Thoracic aorta (tissue), 2 donors: ENCODE measurements around the gene COL12A1. TPM values are rescaled to one million over a fixed set of nuclear protein-coding genes. Genes with fewer than 3 reads are reported as not detected.

ENCODE experiments used
- ATAC-seq: fragments of 150-250 bp; one replicate; pipeline ENCODE4 v1.8.0; 2017; ENCODE audit warnings: low read depth; ENCODE audit not compliant: insufficient number of reproducible peaks, low FRiP score
- DNase-seq: peaks from one replicate; pipeline ENCODE4 v3.0.0-alpha.2; 2020; ENCODE audit warnings: low spot score
- H3K27ac ChIP-seq, 2 donors: fragments of 200-600 bp; sonication (generic); 1 replicate in 1 of 2; 2 replicates in 1 of 2; pipeline ENCODE4 v1.5.1; 2016; ENCODE audit warnings: mild to moderate bottlenecking in 2 of 2, moderate library complexity in 2 of 2
- H3K27me3 ChIP-seq: fragments of 200-600 bp; sonication (generic); replicated peaks from 2 replicates; pipeline ENCODE4 v1.6.0; 2016; ENCODE audit warnings: mild to moderate bottlenecking; ENCODE audit not compliant: insufficient read depth
- H3K36me3 ChIP-seq: fragments of 200-600 bp; sonication (generic); one replicate; pipeline ENCODE4 v1.5.1; 2016
- H3K4me1 ChIP-seq, 2 donors: fragments of 200-600 bp; sonication (generic); 1 replicate in 1 of 2; 2 replicates in 1 of 2; pipeline versions ENCODE4 v1.5.1 to v1.6.0; 2016; ENCODE audit warnings: low read depth in 2 of 2, mild to moderate bottlenecking in 1 of 2; ENCODE audit not compliant: control insufficient read depth in 1 of 2
- H3K4me3 ChIP-seq: fragments of 200-600 bp; sonication (generic); 2 replicates; pipeline ENCODE4 v1.5.1; 2016; ENCODE audit warnings: mild to moderate bottlenecking
- H3K9me3 ChIP-seq: fragments of 200-600 bp; sonication (generic); 2 replicates; pipeline ENCODE4 v1.5.1; 2016
- total RNA-seq, 2 donors: library from RNA; depleted of rRNA; stranded (reverse); fragments of >200 nt; gene quantifications; one replicate each; pipeline versions ENCODE4 v1.1.0 to v1.2.3, GENCODE V29; 2016
- TF ChIP-seq, protein P1 (sequence below): fragments of 200-600 bp; sonication (generic); IDR thresholded peaks from one replicate; pipeline ENCODE4 v1.5.1; 2019; ENCODE audit warnings: antibody characterized with exemption

COL12A1 gene
- total RNA-seq, 2 donors from 2014 or later, result 92.3 to 131 TPM

DNA sequence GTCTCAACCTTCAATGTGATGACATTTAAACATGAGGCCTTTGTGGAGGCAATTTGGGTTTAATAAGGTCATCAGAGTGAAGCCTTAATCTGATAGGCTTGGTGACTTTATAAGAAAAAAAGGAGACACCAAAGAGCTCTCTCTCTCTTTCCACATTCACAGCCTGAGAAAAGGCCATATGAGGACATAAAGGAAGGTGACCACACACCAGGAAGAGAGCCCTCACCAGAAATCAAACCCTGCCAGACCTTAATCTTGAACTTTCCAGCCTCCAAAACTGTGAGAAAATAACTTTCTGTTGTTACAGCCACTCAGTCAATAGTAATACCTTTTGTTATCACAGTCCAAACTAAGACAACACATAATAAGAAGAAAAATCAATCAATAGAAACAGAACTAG is 47.7 kb downstream of the COL12A1 start:
- Histone ChIP-seq H3K36me3 (no peaks in the 10 kb centered on the region), H3K4me1 (no peaks in the 10 kb centered on the region), H3K9me3 (no peaks in the 10 kb centered on the region), H3K27me3 (no peaks in the 10 kb centered on the region), H3K27ac (no peak overlapping the region), H3K4me3 (no peak overlapping the region)
- DNase-seq (no peak), ATAC-seq (no peak)
- TF ChIP-seq, protein P1, sequence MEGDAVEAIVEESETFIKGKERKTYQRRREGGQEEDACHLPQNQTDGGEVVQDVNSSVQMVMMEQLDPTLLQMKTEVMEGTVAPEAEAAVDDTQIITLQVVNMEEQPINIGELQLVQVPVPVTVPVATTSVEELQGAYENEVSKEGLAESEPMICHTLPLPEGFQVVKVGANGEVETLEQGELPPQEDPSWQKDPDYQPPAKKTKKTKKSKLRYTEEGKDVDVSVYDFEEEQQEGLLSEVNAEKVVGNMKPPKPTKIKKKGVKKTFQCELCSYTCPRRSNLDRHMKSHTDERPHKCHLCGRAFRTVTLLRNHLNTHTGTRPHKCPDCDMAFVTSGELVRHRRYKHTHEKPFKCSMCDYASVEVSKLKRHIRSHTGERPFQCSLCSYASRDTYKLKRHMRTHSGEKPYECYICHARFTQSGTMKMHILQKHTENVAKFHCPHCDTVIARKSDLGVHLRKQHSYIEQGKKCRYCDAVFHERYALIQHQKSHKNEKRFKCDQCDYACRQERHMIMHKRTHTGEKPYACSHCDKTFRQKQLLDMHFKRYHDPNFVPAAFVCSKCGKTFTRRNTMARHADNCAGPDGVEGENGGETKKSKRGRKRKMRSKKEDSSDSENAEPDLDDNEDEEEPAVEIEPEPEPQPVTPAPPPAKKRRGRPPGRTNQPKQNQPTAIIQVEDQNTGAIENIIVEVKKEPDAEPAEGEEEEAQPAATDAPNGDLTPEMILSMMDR, result no peak

DNA sequence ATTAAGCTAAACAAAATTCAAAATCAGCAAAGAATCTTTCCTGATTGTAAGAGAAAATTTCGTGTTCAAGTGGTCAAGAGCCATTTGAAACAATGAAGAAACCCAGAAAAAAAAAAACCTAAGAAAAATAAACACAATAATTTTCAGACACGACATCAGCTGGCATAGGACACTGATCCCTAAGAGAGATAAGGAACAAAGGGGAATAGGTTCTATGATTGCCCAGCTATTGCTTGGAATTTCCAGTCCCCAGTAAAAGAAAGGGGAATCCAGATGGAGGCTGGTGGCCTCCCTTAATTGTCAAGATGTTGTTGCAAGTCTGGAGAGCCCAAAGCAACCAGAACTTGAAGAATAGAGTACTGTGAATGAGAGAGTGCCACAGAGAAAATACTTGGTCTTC is 48.5 kb downstream of the COL12A1 start:
- ATAC-seq, result no peak
- Histone ChIP-seq H3K4me3 (no peak overlapping the region), H3K36me3 (no peaks in the 10 kb centered on the region), H3K27me3 (no peaks in the 10 kb centered on the region), H3K4me1 (no peaks in the 10 kb centered on the region), H3K9me3 (no peaks in the 10 kb centered on the region), H3K27ac (no peak overlapping the region)
- TF ChIP-seq, protein P1, result no peak
- DNase-seq, result no peak

GRCh38 chr6:75156186-75156878 is 49.5 kb downstream of the COL12A1 start:
- DNase-seq (no peak), ATAC-seq (no peak)
- Histone ChIP-seq H3K4me3 (no peak overlapping the region), H3K4me1 (no peaks in the 10 kb centered on the region), H3K27ac (no peak overlapping the region), H3K27me3 (no peaks in the 10 kb centered on the region), H3K36me3 (no peaks in the 10 kb centered on the region), H3K9me3 (no peaks in the 10 kb centered on the region)
- TF ChIP-seq, protein P1, result no peak

DNA sequence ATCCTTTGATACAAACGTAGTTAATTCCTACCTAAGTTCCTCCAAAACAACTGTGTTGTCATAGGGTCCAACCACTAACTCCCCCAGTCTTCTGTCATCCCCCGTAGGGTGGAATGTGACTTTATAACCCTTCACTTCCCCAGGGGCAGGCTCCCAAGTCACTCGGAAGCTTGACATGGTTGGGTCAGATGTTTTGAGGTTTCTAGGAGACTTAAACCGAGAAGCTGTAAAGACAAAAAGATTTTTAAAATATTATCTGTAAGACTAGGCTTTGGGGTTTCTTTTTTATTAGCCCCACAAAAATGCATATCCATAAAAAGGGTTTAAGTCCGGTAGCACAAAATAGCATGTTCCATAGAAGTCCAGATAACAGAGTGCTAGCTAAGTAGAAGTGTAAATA is 50.2 kb downstream of the COL12A1 start:
- Histone ChIP-seq H3K27me3 (no peaks in the 10 kb centered on the region), H3K27ac (no peak overlapping the region), H3K4me3 (no peak overlapping the region), H3K9me3 (no peaks in the 10 kb centered on the region), H3K4me1 (no peaks in the 10 kb centered on the region), H3K36me3 (no peaks in the 10 kb centered on the region)
- ATAC-seq (no peak), DNase-seq (no peak)
- TF ChIP-seq, protein P1, result no peak

- no peak for DNase-seq
- Histone ChIP-seq H3K9me3 (no peaks in the 10 kb centered on the region), H3K36me3 (no peaks in the 10 kb centered on the region), H3K27ac (no peak overlapping the region), H3K27me3 (no peaks in the 10 kb centered on the region), H3K4me3 (no peak overlapping the region), H3K4me1 (peaks cover 0 to 4% of the 10 kb centered on the region in 2 donors)
- no peak for ATAC-seq
- TF ChIP-seq, protein P1, result no peak
These were observed 50.9 kb downstream of the COL12A1 start for GRCh38 chr6:75154973-75155372.
